GM12892 (cell line): ENCODE measurements around the gene COL19A1.
A peak's percentile ranks its signal among the peaks of the same experiment; 100 is the strongest.

ENCODE experiments used
- DNase-seq: peaks from one replicate; pipeline ENCODE4 v3.0.0; 2011; ENCODE audit not compliant: insufficient read length
- FAIRE-seq: peaks from 2 replicates; lab custom pipeline; 2011; peaks lifted over from hg19 to GRCh38; lab: Jason Lieb, UNC
- POLR2A ChIP-seq: IDR thresholded peaks from 2 replicates; pipeline ENCODE4 v1.6.1; 2011; ENCODE audit warnings: low read depth, low read length, control low read depth
- POLR2AphosphoS5 ChIP-seq: IDR thresholded peaks from 2 replicates; pipeline ENCODE4 v1.6.1; 2011; ENCODE audit warnings: low read depth, low read length, control low read depth
- TAF1 ChIP-seq: IDR thresholded peaks from 2 replicates; pipeline ENCODE4 v1.6.1; 2011; ENCODE audit warnings: low read depth, mild to moderate bottlenecking, control low read depth, low read length, borderline replicate concordance

The COL19A1 gene

GRCh38 chr6:70208235-70208790 is 342.0 kb downstream of the COL19A1 start:
- DNase-seq (no peak), FAIRE-seq (no peak)
- TF ChIP-seq POLR2AphosphoS5: no peak
- TF ChIP-seq POLR2A: no peak
- TF ChIP-seq TAF1: no peak

- TF ChIP-seq POLR2AphosphoS5: no peak
- TF ChIP-seq POLR2A: no peak
- no peak for TF ChIP-seq TAF1
- no peak for FAIRE-seq
- no peak for DNase-seq
Observed at GRCh38 chr6:70210462-70210861, 344.1 kb downstream of the COL19A1 start.

- no peak for FAIRE-seq
- TF ChIP-seq POLR2A (no peak), POLR2AphosphoS5 (no peak), TAF1 (no peak)
- no peak for DNase-seq
Observed at GRCh38 chr6:70215460-70216108, 349.2 kb downstream of the COL19A1 start.

- TF ChIP-seq TAF1: no peak
- no peak for TF ChIP-seq POLR2A
- no peak for TF ChIP-seq POLR2AphosphoS5
- DNase-seq: no peak
- FAIRE-seq: no peak
Observed at GRCh38 chr6:70216767-70217166, 350.4 kb downstream of the COL19A1 start.

GRCh38 chr6:70219943-70220613 is 353.7 kb downstream of the COL19A1 start:
- FAIRE-seq: no peak
- no peak for DNase-seq
- TF ChIP-seq POLR2AphosphoS5 (no peak), TAF1 (no peak), POLR2A (no peak)

- peak; percentile 2 for DNase-seq
- no peak for TF ChIP-seq POLR2A
- no peak for TF ChIP-seq POLR2AphosphoS5
- no peak for TF ChIP-seq TAF1
- FAIRE-seq: no peak
Observed at GRCh38 chr6:70221025-70221714, 354.8 kb downstream of the COL19A1 start.

GRCh38 chr6:70221715-70222438 is 355.5 kb downstream of the COL19A1 start:
- TF ChIP-seq POLR2AphosphoS5: no peak
- no peak for TF ChIP-seq POLR2A
- no peak for TF ChIP-seq TAF1
- no peak for DNase-seq
- FAIRE-seq: no peak

- TF ChIP-seq POLR2A (no peak), TAF1 (no peak), POLR2AphosphoS5 (no peak)
- FAIRE-seq (no peak), DNase-seq (no peak)
Observed at GRCh38 chr6:70222439-70222749, 356.0 kb downstream of the COL19A1 start.

GRCh38 chr6:70225055-70225454 is 358.7 kb downstream of the COL19A1 start:
- no peak for TF ChIP-seq TAF1
- no peak for TF ChIP-seq POLR2A
- no peak for DNase-seq
- no peak for FAIRE-seq

- no peak for TF ChIP-seq TAF1
- no peak for TF ChIP-seq POLR2A
- TF ChIP-seq POLR2AphosphoS5: no peak
- FAIRE-seq: no peak
- no peak for DNase-seq
Observed at GRCh38 chr6:70231311-70231710, 365.0 kb downstream of the COL19A1 start.

- DNase-seq (no peak), FAIRE-seq (no peak)
- TF ChIP-seq POLR2A (no peak), TAF1 (no peak)
Observed at GRCh38 chr6:70234561-70235236, 368.3 kb downstream of the COL19A1 start.
